Nephron (organoid): Measurements from ENCODE around the gene SLC6A3.
A peak's percentile ranks its signal among the peaks of the same experiment; 100 is the strongest.

Experiments used
- H3K27ac Mint-ChIP-seq, 3 experiments: 2 replicates each; pipeline ENCODE4 v1.8.0; 2020; ENCODE audit warnings: mixed read lengths in 3 of 3, mild to moderate bottlenecking in 2 of 3, moderate library complexity in 1 of 3
- H3K27me3 Mint-ChIP-seq: 2 replicates; pipeline ENCODE4 v1.8.0; 2021; ENCODE audit warnings: low read depth, mild to moderate bottlenecking, moderate library complexity, mixed read lengths
- H3K36me3 Mint-ChIP-seq: 2 replicates; pipeline ENCODE4 v1.8.0; 2020; ENCODE audit warnings: low read depth, mixed read lengths
- H3K4me1 Mint-ChIP-seq: 2 replicates; pipeline ENCODE4 v1.8.0; 2020; ENCODE audit warnings: mixed read lengths
- H3K4me3 Mint-ChIP-seq, 3 experiments: 2 replicates each; pipeline ENCODE4 v1.8.0; 2020; ENCODE audit warnings: mild to moderate bottlenecking in 3 of 3, mixed read lengths in 3 of 3, moderate library complexity in 2 of 3
- H3K9me3 Mint-ChIP-seq: 2 replicates; pipeline ENCODE4 v1.8.0; 2020; ENCODE audit warnings: mixed read lengths
- TF ChIP-seq, protein P1 (sequence below), 3 experiments: fragments of 200-600 bp; sonication (generic); IDR thresholded peaks; one replicate each; pipeline ENCODE4 v1.5.0; 2021; ENCODE audit warnings: antibody characterized with exemption in 3 of 3; ENCODE audit not compliant: unreplicated experiment in 3 of 3

The SLC6A3 gene

DNA sequence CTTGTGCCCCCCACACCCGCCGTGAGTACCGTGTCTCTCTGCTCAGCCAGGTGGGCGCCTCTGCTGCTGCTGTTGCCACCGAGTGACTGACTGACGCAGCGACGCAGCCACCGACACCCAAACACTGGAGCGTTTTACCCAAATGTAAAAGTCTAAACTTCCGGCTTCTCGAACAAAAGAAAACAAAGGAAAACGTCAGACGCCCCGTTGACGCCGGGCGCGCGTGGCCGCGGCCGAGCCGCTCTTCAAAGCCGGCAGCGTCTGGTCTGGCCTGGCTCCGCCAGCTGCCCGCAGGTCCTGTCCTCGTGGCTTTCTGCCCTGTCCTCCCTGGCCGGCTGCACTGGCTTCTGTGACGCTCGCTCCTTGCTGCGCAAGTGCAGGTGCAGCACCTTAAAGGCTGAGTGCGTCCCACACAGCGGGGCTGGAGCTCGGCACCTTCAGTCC, 58.9 kb downstream of the SLC6A3 start:
- H3K27me3 Mint-ChIP-seq, result peaks cover 78% of the 10 kb centered on the region
- H3K4me3 Mint-ChIP-seq, result peak overlapping the region; percentile 89 to 90 (median 90)
- TF ChIP-seq, protein P1, sequence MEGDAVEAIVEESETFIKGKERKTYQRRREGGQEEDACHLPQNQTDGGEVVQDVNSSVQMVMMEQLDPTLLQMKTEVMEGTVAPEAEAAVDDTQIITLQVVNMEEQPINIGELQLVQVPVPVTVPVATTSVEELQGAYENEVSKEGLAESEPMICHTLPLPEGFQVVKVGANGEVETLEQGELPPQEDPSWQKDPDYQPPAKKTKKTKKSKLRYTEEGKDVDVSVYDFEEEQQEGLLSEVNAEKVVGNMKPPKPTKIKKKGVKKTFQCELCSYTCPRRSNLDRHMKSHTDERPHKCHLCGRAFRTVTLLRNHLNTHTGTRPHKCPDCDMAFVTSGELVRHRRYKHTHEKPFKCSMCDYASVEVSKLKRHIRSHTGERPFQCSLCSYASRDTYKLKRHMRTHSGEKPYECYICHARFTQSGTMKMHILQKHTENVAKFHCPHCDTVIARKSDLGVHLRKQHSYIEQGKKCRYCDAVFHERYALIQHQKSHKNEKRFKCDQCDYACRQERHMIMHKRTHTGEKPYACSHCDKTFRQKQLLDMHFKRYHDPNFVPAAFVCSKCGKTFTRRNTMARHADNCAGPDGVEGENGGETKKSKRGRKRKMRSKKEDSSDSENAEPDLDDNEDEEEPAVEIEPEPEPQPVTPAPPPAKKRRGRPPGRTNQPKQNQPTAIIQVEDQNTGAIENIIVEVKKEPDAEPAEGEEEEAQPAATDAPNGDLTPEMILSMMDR (IDR thresholded peaks at IDR 0.05; ENCODE audit: unreplicated experiment in 3 of 3), result no peak
- peaks cover 16% of the 10 kb centered on the region for H3K4me1 Mint-ChIP-seq
- peaks cover 7% of the 10 kb centered on the region for H3K9me3 Mint-ChIP-seq
- H3K36me3 Mint-ChIP-seq, result no peaks in the 10 kb centered on the region
- peak overlapping the region; percentile 32 to 84 (median 83) for H3K27ac Mint-ChIP-seq

DNA sequence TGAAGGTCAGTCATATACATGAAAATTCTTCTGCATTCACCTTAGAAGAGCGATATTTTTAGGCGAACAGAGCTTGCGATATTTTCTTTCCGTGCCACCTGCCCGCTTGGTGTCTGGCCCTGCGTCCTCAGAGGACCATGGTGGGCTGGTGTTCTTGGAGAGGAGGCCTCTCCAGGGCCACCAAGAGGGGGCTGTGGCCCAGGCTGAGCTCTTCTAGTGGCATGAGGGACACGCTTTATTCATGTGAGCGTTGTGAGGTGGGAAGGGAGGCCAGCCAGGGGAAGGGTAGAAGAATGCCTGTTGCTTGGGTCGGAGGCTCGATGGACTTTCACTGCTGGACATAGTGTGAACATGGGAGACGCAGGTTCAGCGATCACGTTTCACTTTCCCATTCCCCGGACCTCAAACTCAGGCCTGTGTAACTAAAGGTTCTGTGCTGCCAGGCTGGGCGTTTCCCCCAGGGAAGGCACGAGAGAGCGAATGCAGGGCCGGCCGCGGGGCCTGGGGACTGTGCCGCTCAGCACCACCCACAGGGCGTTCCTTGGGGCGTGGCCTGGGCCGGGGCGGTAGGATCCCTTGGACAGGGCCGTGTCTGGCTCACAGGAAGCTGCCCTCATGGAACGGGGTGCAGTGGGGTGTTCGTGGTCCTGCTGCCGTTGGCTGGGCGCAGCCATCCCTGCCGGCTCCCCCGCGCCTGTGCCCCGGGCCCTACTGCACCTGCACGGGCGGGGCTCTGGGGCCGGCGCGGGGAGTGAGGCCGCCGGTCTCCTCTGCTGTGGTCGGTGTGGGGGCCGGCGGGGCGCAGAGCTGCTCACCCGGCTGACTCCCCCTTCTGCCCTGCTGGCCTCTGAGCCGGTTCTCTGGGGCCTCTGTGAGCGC, 59.6 kb downstream of the SLC6A3 start:
- Mint-ChIP-seq H3K27ac (peak overlapping the region; percentile 32 to 84 (median 83)), H3K4me1 (peaks cover 21% of the 10 kb centered on the region), H3K4me3 (peak overlapping the region; percentile 89 to 90 (median 90)), H3K27me3 (peaks cover 84% of the 10 kb centered on the region), H3K9me3 (peaks cover 7% of the 10 kb centered on the region), H3K36me3 (no peaks in the 10 kb centered on the region)
- TF ChIP-seq, protein P1 (IDR thresholded peaks at IDR 0.05; ENCODE audit: unreplicated experiment in 3 of 3), result no peak

DNA sequence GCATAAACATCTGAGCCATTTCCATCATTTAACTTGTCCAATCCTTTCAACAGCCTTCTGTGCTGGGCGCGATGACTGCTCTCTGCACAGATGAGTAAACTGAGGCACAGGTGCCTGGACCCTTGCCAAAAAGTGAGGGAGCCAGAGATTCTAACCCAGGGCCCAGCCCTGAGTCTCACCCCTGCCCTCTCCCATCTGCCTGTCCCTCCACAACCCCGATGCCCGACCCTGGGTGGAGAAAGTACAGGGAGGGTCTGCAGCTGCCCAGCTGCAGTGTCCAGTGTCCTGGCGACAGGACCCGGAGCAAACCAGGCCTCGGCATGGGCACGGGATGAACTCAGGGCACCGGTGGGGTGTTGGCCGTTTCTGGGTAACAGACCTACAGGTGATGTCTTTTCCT, 60.7 kb downstream of the SLC6A3 start:
- H3K9me3 Mint-ChIP-seq, result peaks cover 7% of the 10 kb centered on the region
- H3K36me3 Mint-ChIP-seq, result no peaks in the 10 kb centered on the region
- TF ChIP-seq, protein P1 (IDR thresholded peaks at IDR 0.05; ENCODE audit: unreplicated experiment in 3 of 3), result no peak
- no peak overlapping the region for H3K4me3 Mint-ChIP-seq
- H3K4me1 Mint-ChIP-seq, result peaks cover 21% of the 10 kb centered on the region
- peaks cover 88% of the 10 kb centered on the region for H3K27me3 Mint-ChIP-seq
- H3K27ac Mint-ChIP-seq, result no peak overlapping the region

DNA sequence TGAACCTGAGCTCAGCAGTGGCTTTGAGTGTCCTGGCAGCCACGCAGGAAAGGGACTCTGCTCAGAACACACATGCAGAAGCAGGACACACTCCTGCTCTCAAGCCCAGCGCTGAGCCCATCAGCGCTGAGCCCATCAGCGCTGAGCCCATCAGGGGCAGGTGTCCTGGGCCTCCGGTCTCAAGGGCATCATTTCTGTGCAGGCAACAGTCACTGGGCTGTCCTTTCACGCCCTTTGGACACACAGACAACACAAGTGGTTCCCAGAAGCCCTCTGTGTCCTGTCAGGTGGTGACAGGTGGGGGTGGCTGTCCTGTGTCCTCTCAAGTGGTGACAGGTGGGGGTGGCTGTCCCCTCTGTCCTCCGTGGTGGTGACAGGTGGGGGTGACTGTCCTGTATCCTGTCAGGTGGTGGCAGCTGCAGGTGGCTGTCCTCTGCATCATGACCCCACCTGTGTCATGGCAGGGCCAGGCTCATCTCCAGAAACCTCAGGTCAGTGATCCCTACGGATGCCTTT, 61.3 kb downstream of the SLC6A3 start:
- H3K36me3 Mint-ChIP-seq, result no peaks in the 10 kb centered on the region

DNA sequence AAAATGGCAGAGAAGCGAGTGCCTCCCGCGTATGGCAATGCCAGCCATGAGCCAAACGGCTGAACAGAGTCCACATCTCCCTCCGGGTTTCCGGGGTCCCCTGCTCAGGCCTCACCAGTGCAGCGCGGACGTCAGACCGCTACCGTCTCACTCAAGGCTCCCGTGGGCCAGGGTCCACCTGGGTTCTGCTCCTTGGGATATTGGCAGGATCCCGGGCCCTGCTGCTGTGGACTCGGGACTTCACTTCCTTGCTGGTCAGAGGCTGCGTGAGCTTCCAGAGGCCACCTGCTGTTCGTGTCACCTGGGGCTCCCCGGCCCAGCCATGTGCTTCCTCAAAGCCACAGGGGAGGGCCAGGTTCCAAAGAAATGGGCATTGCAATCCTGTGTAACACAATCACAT, 61.9 kb downstream of the SLC6A3 start:
- TF ChIP-seq, protein P1 (IDR thresholded peaks at IDR 0.05; ENCODE audit: unreplicated experiment in 3 of 3), result no peak
- Mint-ChIP-seq H3K36me3 (no peaks in the 10 kb centered on the region), H3K4me3 (no peak overlapping the region), H3K9me3 (peaks cover 8% of the 10 kb centered on the region), H3K27me3 (peaks cover 88% of the 10 kb centered on the region), H3K4me1 (peaks cover 21% of the 10 kb centered on the region), H3K27ac (no peak overlapping the region)

More for the DNA sequence above, 61.3 kb downstream of the SLC6A3 start:
- TF ChIP-seq, protein P1 (IDR thresholded peaks at IDR 0.05; ENCODE audit: unreplicated experiment in 3 of 3), result no peak
- Mint-ChIP-seq H3K27ac (no peak overlapping the region), H3K4me3 (no peak overlapping the region), H3K9me3 (peaks cover 7% of the 10 kb centered on the region), H3K27me3 (peaks cover 88% of the 10 kb centered on the region), H3K4me1 (peaks cover 21% of the 10 kb centered on the region)
